ENCODE measurements around the gene CKS2. TPM values are rescaled to one million over a fixed set of nuclear protein-coding genes. Genes with fewer than 3 reads are reported as not detected.
"Not testable (repeated sequence)": the region's sequence is repeated elsewhere in the genome, so short reads cannot be mapped to it uniquely, and the experiment has no call there.

CKS2 gene
- total RNA-seq, 2 donors from 2014 or later, result 2.3 to 4.7 TPM

- ATAC-seq (ENCODE audit: insufficient number of reproducible peaks, low FRiP score, low read depth) (no peak), DNase-seq (ENCODE audit: low spot score) (no peak)
- Histone ChIP-seq H3K27ac (no peak overlapping the region), H3K4me3 (no peak overlapping the region), H3K4me1 (ENCODE audit: control insufficient read depth in 1 of 2, low read depth in 2 of 2) (no peaks in the 10 kb centered on the region), H3K9me3 (peaks cover 18% of the 10 kb centered on the region), H3K36me3 (no peaks in the 10 kb centered on the region), H3K27me3 (replicated peaks; ENCODE audit: insufficient read depth) (no peaks in the 10 kb centered on the region)
- TF ChIP-seq CTCF (IDR thresholded peaks at IDR 0.05), result no peak
Observed at GRCh38 chr9:89277454-89277853, 33.5 kb upstream of the CKS2 start.

- no peaks in the 10 kb centered on the region for H3K4me1 ChIP-seq (ENCODE audit: control insufficient read depth in 1 of 2, low read depth in 2 of 2)
- DNase-seq (ENCODE audit: low spot score) (no peak), ATAC-seq (ENCODE audit: insufficient number of reproducible peaks, low FRiP score, low read depth) (no peak)
- no peak overlapping the region for H3K4me3 ChIP-seq
- no peaks in the 10 kb centered on the region for H3K27me3 ChIP-seq (replicated peaks; ENCODE audit: insufficient read depth)
- no peaks in the 10 kb centered on the region for H3K36me3 ChIP-seq
- TF ChIP-seq CTCF (IDR thresholded peaks at IDR 0.05), result no peak
- peaks cover 11% of the 10 kb centered on the region for H3K9me3 ChIP-seq
- no peak overlapping the region for H3K27ac ChIP-seq
Observed at GRCh38 chr9:89278551-89278950, 32.4 kb upstream of the CKS2 start.

- H3K36me3 ChIP-seq, result no peaks in the 10 kb centered on the region
- TF ChIP-seq CTCF (IDR thresholded peaks at IDR 0.05), result peak; percentile 53
- no peaks in the 10 kb centered on the region for H3K27me3 ChIP-seq (replicated peaks; ENCODE audit: insufficient read depth)
- peaks cover 5% of the 10 kb centered on the region for H3K9me3 ChIP-seq
- H3K4me1 ChIP-seq (ENCODE audit: control insufficient read depth in 1 of 2, low read depth in 2 of 2), result no peaks in the 10 kb centered on the region
- DNase-seq (ENCODE audit: low spot score) (no peak), ATAC-seq (ENCODE audit: insufficient number of reproducible peaks, low FRiP score, low read depth) (no peak)
- H3K27ac ChIP-seq, result no peak overlapping the region
- no peak overlapping the region for H3K4me3 ChIP-seq
Observed at GRCh38 chr9:89278997-89279739, 31.8 kb upstream of the CKS2 start.

- H3K27me3 ChIP-seq (replicated peaks; ENCODE audit: insufficient read depth), result no peaks in the 10 kb centered on the region
- H3K36me3 ChIP-seq, result no peaks in the 10 kb centered on the region
- DNase-seq (ENCODE audit: low spot score), result no peak
- no peak for ATAC-seq (ENCODE audit: insufficient number of reproducible peaks, low FRiP score, low read depth)
- H3K27ac ChIP-seq, result no peak overlapping the region
- H3K4me3 ChIP-seq, result no peak overlapping the region
- no peaks in the 10 kb centered on the region for H3K4me1 ChIP-seq (ENCODE audit: control insufficient read depth in 1 of 2, low read depth in 2 of 2)
- H3K9me3 ChIP-seq, result no peaks in the 10 kb centered on the region
- no peak for TF ChIP-seq CTCF (IDR thresholded peaks at IDR 0.05)
Observed at GRCh38 chr9:89281106-89281505, 29.9 kb upstream of the CKS2 start.

GRCh38 chr9:89282248-89282968 is 28.6 kb upstream of the CKS2 start:
- H3K27ac ChIP-seq; H3K27me3 ChIP-seq (replicated peaks; ENCODE audit: insufficient read depth); H3K36me3 ChIP-seq; H3K4me1 ChIP-seq (ENCODE audit: control insufficient read depth in 1 of 2, low read depth in 2 of 2); DNase-seq (ENCODE audit: low spot score); H3K9me3 ChIP-seq; ATAC-seq (ENCODE audit: insufficient number of reproducible peaks, low FRiP score, low read depth): not testable (repeated sequence)
- peak overlapping the region; percentile 65 for H3K4me3 ChIP-seq

Measured in thoracic aorta (tissue), 2 donors.